Measurements from ENCODE around the gene RPP30.

RPP30 gene

DNA sequence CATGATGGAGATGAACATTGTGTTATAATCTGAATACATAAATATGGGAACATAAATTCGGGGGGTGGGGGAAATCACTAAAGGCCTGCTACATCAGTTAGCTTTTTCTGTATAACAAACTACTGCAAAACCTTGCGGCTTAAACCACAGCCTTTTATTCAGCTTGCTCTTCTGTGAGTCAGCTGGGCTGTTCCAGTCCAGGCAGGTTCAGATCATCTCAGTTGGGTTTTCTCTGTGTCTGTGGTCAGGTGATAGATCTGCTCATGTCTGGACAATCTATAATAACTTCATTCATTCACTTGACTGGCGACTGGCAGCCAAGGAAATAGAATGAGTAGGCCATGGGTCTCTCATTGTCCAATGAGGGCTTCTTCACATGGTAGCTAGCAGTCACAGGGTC lies 37.4 kb upstream of the RPP30 start:
- Histone ChIP-seq H3K4me3 (ENCODE audit: low read depth, low read length, poor library complexity, severe bottlenecking) (no peak overlapping the region), H3K4me2 (ENCODE audit: low read length) (no peak overlapping the region), H3K79me2 (ENCODE audit: insufficient read depth, low read length) (no peaks in the 10 kb centered on the region), H3F3A (ENCODE audit: insufficient read depth, low read length) (no peaks in the 10 kb centered on the region), H2AFZ (ENCODE audit: low read length) (no peak overlapping the region), H4K20me1 (ENCODE audit: insufficient read depth, low read length) (no peaks in the 10 kb centered on the region), H3K9me2 (ENCODE audit: low read depth, low read length) (no peaks in the 10 kb centered on the region), H3K27ac (ENCODE audit: low read depth, low read length, poor library complexity, severe bottlenecking) (no peak overlapping the region), H3K9ac (ENCODE audit: low read length) (no peak overlapping the region), H3K36me3 (ENCODE audit: insufficient read depth, low read length) (no peaks in the 10 kb centered on the region), H3K9me3 (ENCODE audit: low read length) (no peaks in the 10 kb centered on the region), H3K4me1 (ENCODE audit: insufficient read depth, low read length, severe bottlenecking) (no peaks in the 10 kb centered on the region), H3K27me3 (ENCODE audit: insufficient read depth, low read length) (no peaks in the 10 kb centered on the region)
- no peak for TF ChIP-seq EZH2 (IDR thresholded peaks at IDR 0.05; ENCODE audit: borderline replicate concordance, low read length)
- TF ChIP-seq, protein P1, sequence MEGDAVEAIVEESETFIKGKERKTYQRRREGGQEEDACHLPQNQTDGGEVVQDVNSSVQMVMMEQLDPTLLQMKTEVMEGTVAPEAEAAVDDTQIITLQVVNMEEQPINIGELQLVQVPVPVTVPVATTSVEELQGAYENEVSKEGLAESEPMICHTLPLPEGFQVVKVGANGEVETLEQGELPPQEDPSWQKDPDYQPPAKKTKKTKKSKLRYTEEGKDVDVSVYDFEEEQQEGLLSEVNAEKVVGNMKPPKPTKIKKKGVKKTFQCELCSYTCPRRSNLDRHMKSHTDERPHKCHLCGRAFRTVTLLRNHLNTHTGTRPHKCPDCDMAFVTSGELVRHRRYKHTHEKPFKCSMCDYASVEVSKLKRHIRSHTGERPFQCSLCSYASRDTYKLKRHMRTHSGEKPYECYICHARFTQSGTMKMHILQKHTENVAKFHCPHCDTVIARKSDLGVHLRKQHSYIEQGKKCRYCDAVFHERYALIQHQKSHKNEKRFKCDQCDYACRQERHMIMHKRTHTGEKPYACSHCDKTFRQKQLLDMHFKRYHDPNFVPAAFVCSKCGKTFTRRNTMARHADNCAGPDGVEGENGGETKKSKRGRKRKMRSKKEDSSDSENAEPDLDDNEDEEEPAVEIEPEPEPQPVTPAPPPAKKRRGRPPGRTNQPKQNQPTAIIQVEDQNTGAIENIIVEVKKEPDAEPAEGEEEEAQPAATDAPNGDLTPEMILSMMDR (IDR thresholded peaks at IDR 0.05; ENCODE audit: low read length) = no peak

DNA sequence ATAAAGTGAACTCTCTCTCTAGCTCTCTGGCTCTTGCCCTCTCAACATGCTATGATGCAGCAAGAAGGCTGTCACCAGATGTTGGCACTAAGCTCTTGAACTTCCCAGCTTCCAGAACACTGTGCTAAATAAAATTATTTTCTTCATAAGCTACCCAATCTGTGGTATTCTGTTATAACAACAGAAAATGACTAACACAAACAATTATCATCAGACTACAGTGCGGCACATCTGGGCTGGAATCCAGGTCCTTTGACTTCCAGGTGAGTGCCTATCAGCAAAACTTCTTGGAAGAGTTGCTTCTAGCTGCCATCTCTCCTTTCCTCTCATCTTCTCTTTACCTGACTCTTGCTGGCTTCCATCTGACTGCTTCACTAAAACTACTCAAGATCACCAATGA lies 34.3 kb upstream of the RPP30 start:
- Histone ChIP-seq H3K4me1 (ENCODE audit: insufficient read depth, low read length, severe bottlenecking) (no peaks in the 10 kb centered on the region), H3K9ac (ENCODE audit: low read length) (no peak overlapping the region), H3K27me3 (ENCODE audit: insufficient read depth, low read length) (no peaks in the 10 kb centered on the region), H4K20me1 (ENCODE audit: insufficient read depth, low read length) (no peaks in the 10 kb centered on the region), H3F3A (ENCODE audit: insufficient read depth, low read length) (no peaks in the 10 kb centered on the region), H3K9me3 (ENCODE audit: low read length) (no peaks in the 10 kb centered on the region), H3K4me2 (ENCODE audit: low read length) (no peak overlapping the region), H3K27ac (ENCODE audit: low read depth, low read length, poor library complexity, severe bottlenecking) (no peak overlapping the region), H3K36me3 (ENCODE audit: insufficient read depth, low read length) (no peaks in the 10 kb centered on the region), H3K9me2 (ENCODE audit: low read depth, low read length) (no peaks in the 10 kb centered on the region), H3K4me3 (ENCODE audit: low read depth, low read length, poor library complexity, severe bottlenecking) (no peak overlapping the region), H3K79me2 (ENCODE audit: insufficient read depth, low read length) (no peaks in the 10 kb centered on the region), H2AFZ (ENCODE audit: low read length) (no peak overlapping the region)
- TF ChIP-seq, protein P1 (IDR thresholded peaks at IDR 0.05; ENCODE audit: low read length) = no peak
- no peak for TF ChIP-seq EZH2 (IDR thresholded peaks at IDR 0.05; ENCODE audit: borderline replicate concordance, low read length)

DNA sequence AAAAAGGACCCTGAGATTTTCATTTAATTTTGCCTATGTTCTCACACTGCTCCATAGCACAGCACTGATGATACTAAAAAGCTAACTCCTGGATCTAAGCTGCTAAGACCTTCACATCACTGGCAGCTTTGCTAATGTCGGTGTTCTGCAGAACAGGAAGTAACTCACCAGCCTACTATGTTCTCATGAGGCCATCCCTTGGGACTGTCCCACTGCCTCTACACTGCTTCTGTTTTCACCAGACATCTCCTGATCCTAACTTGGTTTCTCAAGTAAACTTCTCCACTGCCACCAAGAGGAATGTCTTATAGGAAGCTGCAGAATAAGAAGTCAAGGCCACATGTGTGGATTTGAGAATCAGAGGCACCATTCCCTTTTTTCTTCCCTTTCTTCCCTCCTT lies 29.0 kb upstream of the RPP30 start:
- no peaks in the 10 kb centered on the region for H3K4me1 ChIP-seq (ENCODE audit: insufficient read depth, low read length, severe bottlenecking)
- TF ChIP-seq, protein P1 (IDR thresholded peaks at IDR 0.05; ENCODE audit: low read length) = no peak
- TF ChIP-seq EZH2 (IDR thresholded peaks at IDR 0.05; ENCODE audit: borderline replicate concordance, low read length) = no peak
- no peaks in the 10 kb centered on the region for H3F3A ChIP-seq (ENCODE audit: insufficient read depth, low read length)
- H3K4me3 ChIP-seq (ENCODE audit: low read depth, low read length, poor library complexity, severe bottlenecking) = no peak overlapping the region
- H3K27ac ChIP-seq (ENCODE audit: low read depth, low read length, poor library complexity, severe bottlenecking) = no peak overlapping the region
- H2AFZ ChIP-seq (ENCODE audit: low read length) = no peak overlapping the region
- H3K9ac ChIP-seq (ENCODE audit: low read length) = no peak overlapping the region
- no peaks in the 10 kb centered on the region for H4K20me1 ChIP-seq (ENCODE audit: insufficient read depth, low read length)
- no peak overlapping the region for H3K4me2 ChIP-seq (ENCODE audit: low read length)
- no peaks in the 10 kb centered on the region for H3K27me3 ChIP-seq (ENCODE audit: insufficient read depth, low read length)
- no peaks in the 10 kb centered on the region for H3K9me2 ChIP-seq (ENCODE audit: low read depth, low read length)
- no peaks in the 10 kb centered on the region for H3K36me3 ChIP-seq (ENCODE audit: insufficient read depth, low read length)
- no peaks in the 10 kb centered on the region for H3K9me3 ChIP-seq (ENCODE audit: low read length)
- no peaks in the 10 kb centered on the region for H3K79me2 ChIP-seq (ENCODE audit: insufficient read depth, low read length)
